D341Med (cell line): ENCODE results near the gene CCDC107.

Experiments used
- DNase-seq: peaks from one replicate; pipeline ENCODE4 v3.0.0; 2012; ENCODE audit warnings: low spot score

Gene CCDC107

GRCh38 chr9:35661756-35662350 lies 3.8 kb downstream of the CCDC107 start:
- no peak for DNase-seq

GRCh38 chr9:35662437-35662836 lies 4.3 kb downstream of the CCDC107 start:
- DNase-seq = no peak

GRCh38 chr9:35664531-35665470 lies 6.7 kb downstream of the CCDC107 start, which contains the start of gene ARHGEF39:
ARHGEF39 (minus strand) TSS chr9:35665195; CDS start chr9:35665169, 26 bp downstream.
- DNase-seq = peak; percentile 96

- no peak for DNase-seq
Measured at GRCh38 chr9:35665471-35665818, 7.4 kb downstream of the CCDC107 start.

GRCh38 chr9:35666045-35666444 lies 8.0 kb downstream of the CCDC107 start:
- no peak for DNase-seq

- DNase-seq = no peak
Measured at GRCh38 chr9:35666549-35666948, 8.5 kb downstream of the CCDC107 start.

GRCh38 chr9:35667939-35668338 lies 9.8 kb downstream of the CCDC107 start:
- DNase-seq = no peak

GRCh38 chr9:35669331-35670145 lies 11.4 kb downstream of the CCDC107 start:
- DNase-seq = no peak

- DNase-seq = no peak
Measured at GRCh38 chr9:35673132-35674024, 15.3 kb downstream of the CCDC107 start, which contains the start of gene CA9. CA9 (plus strand) TSS chr9:35673928; CDS start chr9:35673960, 32 bp downstream.

GRCh38 chr9:35674025-35674361 lies 15.9 kb downstream of the CCDC107 start:
- no peak for DNase-seq

GRCh38 chr9:35675204-35675603 lies 17.1 kb downstream of the CCDC107 start:
- no peak for DNase-seq

GRCh38 chr9:35675732-35676392 lies 17.8 kb downstream of the CCDC107 start:
- no peak for DNase-seq

GRCh38 chr9:35679091-35679490 lies 21.0 kb downstream of the CCDC107 start:
- DNase-seq = no peak

- DNase-seq = no peak
Measured at GRCh38 chr9:35679766-35680330, 21.8 kb downstream of the CCDC107 start.

- no peak for DNase-seq
Measured at GRCh38 chr9:35680331-35681105, 22.4 kb downstream of the CCDC107 start.

GRCh38 chr9:35681341-35682002 lies 23.4 kb downstream of the CCDC107 start:
- DNase-seq = no peak

- no peak for DNase-seq
Measured at GRCh38 chr9:35682051-35682450, 24.0 kb downstream of the CCDC107 start.

- DNase-seq = no peak
Measured at GRCh38 chr9:35682520-35683315, 24.6 kb downstream of the CCDC107 start.
